ENCODE data around the gene MLXIP. TPM values are rescaled to one million over a fixed set of nuclear protein-coding genes. Genes with fewer than 3 reads are reported as not detected.
A peak's percentile ranks its signal among the peaks of the same experiment; 100 is the strongest.

MLXIP gene
- total RNA-seq, 4 donors from 2014 or later, result 33.8 to 82.2 (median 50.9) TPM

DNA sequence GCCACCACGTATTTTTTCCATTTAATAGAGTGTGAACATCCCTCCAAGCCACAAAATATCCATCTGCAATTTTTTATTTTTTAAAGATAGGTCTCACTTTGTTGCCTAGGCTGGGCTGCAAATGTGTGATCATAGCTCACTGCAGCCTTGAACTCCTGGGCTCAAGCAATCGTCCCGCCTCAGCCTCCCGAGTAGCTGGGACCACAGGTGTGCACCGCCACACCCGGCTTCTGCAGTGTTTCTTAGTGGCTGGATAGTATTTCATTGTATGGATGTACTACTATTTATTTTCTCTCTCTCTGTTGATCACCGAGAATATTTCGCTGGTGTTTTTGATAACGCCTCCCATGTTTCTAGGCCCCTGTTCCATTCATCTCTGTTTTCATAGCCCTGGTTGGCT, 17.5 kb downstream of the MLXIP start:
- no peak overlapping the region for H3K4me3 ChIP-seq
- 88% methylated on average over 8 of the region's 9 CpGs for WGBS
- H3K27ac ChIP-seq (replicated peaks in 1 of 4), result peak overlapping the region; percentile 76 to 81 (median 78)
- H3K9me3 ChIP-seq, result no peaks in the 10 kb centered on the region
- H3K4me1 ChIP-seq, result peaks cover 86 to 100% (median 98%) of the 10 kb centered on the region in 4 donors
- TF ChIP-seq, protein P1, sequence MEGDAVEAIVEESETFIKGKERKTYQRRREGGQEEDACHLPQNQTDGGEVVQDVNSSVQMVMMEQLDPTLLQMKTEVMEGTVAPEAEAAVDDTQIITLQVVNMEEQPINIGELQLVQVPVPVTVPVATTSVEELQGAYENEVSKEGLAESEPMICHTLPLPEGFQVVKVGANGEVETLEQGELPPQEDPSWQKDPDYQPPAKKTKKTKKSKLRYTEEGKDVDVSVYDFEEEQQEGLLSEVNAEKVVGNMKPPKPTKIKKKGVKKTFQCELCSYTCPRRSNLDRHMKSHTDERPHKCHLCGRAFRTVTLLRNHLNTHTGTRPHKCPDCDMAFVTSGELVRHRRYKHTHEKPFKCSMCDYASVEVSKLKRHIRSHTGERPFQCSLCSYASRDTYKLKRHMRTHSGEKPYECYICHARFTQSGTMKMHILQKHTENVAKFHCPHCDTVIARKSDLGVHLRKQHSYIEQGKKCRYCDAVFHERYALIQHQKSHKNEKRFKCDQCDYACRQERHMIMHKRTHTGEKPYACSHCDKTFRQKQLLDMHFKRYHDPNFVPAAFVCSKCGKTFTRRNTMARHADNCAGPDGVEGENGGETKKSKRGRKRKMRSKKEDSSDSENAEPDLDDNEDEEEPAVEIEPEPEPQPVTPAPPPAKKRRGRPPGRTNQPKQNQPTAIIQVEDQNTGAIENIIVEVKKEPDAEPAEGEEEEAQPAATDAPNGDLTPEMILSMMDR (IDR thresholded peaks at IDR 0.05), result no peak
- intact Hi-C loops (cut with DNase I), result no loop called here
- no peaks in the 10 kb centered on the region for H3K27me3 ChIP-seq
- no peak for DNase-seq (ENCODE audit: extremely low spot score)
- no peaks in the 10 kb centered on the region for H3K36me3 ChIP-seq

DNA sequence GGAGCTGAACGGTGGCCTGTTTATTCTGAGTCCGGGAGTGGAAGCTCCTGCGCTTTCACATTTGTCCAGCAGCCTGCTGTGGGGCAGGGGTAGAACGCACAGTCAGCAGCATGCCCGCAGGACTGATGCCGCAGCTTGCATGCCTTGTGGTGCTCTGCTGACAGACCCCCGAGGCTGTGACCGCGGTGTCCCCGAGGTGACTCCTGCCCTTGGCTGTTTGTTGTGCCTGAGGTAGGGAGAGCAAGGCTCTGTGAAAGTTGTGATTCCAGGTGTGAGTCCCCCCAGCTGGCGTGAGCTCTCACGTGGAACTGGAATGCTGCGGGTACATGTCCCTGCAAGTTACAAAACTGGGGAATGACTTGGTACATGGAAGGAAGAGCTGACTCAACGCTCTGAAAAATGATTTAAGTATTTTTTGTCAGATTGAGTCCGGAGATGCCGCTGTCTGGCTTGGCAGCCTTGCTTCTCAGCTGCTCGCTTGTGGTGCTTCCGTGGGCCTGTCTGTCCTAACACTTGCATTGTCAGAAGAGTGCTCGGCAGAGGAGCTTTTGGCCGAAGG, 18.1 kb downstream of the MLXIP start:
- no peaks in the 10 kb centered on the region for H3K36me3 ChIP-seq
- intact Hi-C loops (cut with DNase I), result no loop called here
- peaks cover 83 to 99% (median 96%) of the 10 kb centered on the region in 4 donors for H3K4me1 ChIP-seq

DNA sequence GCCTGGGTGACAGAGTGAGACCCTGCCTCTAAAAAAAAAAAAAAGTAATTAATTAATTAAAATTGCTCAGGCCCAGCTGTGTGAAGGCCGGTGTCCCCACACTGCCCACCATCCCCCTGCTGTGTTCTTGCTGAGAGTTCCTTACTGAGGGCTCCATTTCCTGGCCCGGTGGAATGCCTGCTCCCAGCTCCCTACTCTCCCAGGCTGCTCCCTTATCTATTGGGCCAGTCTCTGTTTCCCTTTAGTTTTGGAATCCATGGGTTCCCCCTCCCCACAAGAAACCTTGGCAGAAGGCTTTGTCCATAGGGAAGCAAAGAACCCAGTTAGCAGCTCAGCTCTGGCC, 19.0 kb downstream of the MLXIP start:
- 73% methylated on average over 2 of the region's 2 CpGs for WGBS
- intact Hi-C loops (cut with DNase I), result no loop called here
- no peaks in the 10 kb centered on the region for H3K9me3 ChIP-seq
- no peaks in the 10 kb centered on the region for H3K36me3 ChIP-seq
- H3K4me3 ChIP-seq, result peak overlapping the region in 3 of 4 donors; percentile 3 to 6 (median 6)
- TF ChIP-seq, protein P1 (IDR thresholded peaks at IDR 0.05), result no peak
- TF ChIP-seq POLR2A (IDR thresholded peaks at IDR 0.05; ENCODE audit: low read depth), result no peak
- no peak for TF ChIP-seq EP300 (IDR thresholded peaks at IDR 0.05)
- TF ChIP-seq POLR2AphosphoS5 (IDR thresholded peaks at IDR 0.05), result no peak
- peaks cover 74 to 99% (median 96%) of the 10 kb centered on the region in 4 donors for H3K4me1 ChIP-seq
- no peak for DNase-seq (ENCODE audit: extremely low spot score)
- H3K27ac ChIP-seq (replicated peaks in 1 of 4), result peak overlapping the region; percentile 76 to 81 (median 78)
- H3K27me3 ChIP-seq, result no peaks in the 10 kb centered on the region

More for the DNA sequence above, 18.1 kb downstream of the MLXIP start:
- WGBS, result 25% methylated on average over 8 of the region's 20 CpGs
- Histone ChIP-seq H3K4me3 (peak overlapping the region in 1 of 4 donors; percentile 15), H3K27ac (replicated peaks in 1 of 4) (peak overlapping the region; percentile 76 to 81 (median 78)), H3K9me3 (no peaks in the 10 kb centered on the region), H3K27me3 (no peaks in the 10 kb centered on the region)
- DNase-seq (ENCODE audit: extremely low spot score), result no peak
- TF ChIP-seq POLR2A (IDR thresholded peaks at IDR 0.05; ENCODE audit: low read depth) (no peak), POLR2AphosphoS5 (IDR thresholded peaks at IDR 0.05) (peak; percentile 39 to 48)

DNA sequence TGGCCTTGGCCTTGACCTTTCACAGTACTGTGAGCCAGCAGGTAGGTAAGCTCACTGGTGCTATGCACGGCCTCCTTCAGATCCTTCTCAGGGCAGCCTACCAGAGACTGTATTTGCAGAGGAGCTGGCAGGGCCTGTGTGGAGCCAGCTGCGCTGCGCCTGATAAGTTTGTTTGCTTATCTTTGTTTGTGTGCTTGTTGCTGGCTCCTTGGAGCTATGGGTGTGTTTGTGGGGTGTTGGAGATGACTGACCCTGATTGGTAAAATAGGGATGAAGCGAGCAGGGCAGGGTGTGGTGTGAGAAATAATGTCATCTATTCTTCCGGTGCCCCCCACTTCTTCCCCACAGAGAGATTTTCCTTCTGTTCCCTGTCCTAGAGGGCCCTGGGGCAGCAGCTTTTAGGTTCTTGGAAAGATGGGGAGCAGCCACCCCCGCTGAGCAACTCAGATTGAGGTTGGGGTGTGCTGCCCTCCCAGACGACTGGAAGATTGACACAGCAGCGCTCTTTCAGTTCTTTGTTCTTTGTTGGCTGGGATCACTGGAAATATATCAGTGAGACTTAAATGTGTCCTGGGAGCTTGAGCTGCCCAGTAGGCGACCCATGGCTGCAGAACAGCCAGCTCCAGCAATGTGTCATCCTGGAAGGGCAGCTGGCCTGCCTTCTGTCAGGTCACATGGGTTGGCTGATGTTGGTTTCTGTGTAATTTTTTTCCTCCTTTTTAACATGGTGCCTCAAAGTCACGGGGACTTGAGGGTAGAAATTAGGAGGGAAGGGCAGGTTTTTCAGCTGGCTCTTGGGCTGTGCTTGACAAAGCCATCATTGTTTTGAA, 19.6 kb downstream of the MLXIP start:
- H3K4me1 ChIP-seq, result peaks cover 68 to 99% (median 92%) of the 10 kb centered on the region in 4 donors
- peak overlapping the region in 3 of 4 donors; percentile 3 to 6 (median 6) for H3K4me3 ChIP-seq
- TF ChIP-seq, protein P1 (IDR thresholded peaks at IDR 0.05), result no peak
- TF ChIP-seq POLR2AphosphoS5 (IDR thresholded peaks at IDR 0.05), result peak; percentile 58 to 84
- no peak for DNase-seq (ENCODE audit: extremely low spot score)
- no peaks in the 10 kb centered on the region for H3K27me3 ChIP-seq
- WGBS, result 36% methylated on average over 10 of the region's 10 CpGs
- intact Hi-C loops (cut with DNase I), result no loop called here
- H3K9me3 ChIP-seq, result no peaks in the 10 kb centered on the region
- peak overlapping the region; percentile 76 to 81 (median 78) for H3K27ac ChIP-seq (replicated peaks in 1 of 4)
- no peaks in the 10 kb centered on the region for H3K36me3 ChIP-seq

DNA sequence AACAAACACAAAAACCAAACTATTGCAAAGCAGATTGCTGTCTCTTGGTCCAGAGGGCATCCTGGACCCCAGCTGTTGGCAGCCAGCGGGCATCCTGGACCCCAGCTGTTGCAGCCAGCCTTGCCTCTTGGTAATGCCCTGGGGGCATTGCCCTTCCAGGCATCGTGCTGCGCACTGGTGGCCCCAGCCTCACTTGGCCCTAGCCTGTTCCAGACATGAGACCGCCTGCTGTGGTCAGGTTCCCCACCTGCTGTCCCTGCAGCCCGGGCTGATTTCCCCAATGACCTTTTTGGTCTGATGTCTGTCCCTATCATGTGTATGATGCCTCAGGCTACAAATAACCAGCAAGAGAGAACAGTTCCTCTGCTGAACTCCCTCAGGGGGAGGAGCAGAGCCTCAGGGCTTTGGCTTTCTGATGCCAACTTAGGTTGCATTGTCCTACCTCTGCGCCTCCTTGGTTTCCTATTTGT, 20.8 kb downstream of the MLXIP start:
- Histone ChIP-seq H3K36me3 (no peaks in the 10 kb centered on the region), H3K27me3 (no peaks in the 10 kb centered on the region), H3K27ac (replicated peaks in 1 of 4) (peak overlapping the region; percentile 13 to 81 (median 78)), H3K9me3 (no peaks in the 10 kb centered on the region), H3K4me3 (no peak overlapping the region), H3K4me1 (peaks cover 64 to 95% (median 87%) of the 10 kb centered on the region in 4 donors)
- whole genome bisulfite sequencing, result 92% methylated on average over 2 of the region's 6 CpGs
- intact Hi-C loops (cut with DNase I), result no loop called here
- no peak for DNase-seq (ENCODE audit: extremely low spot score)
- TF ChIP-seq, protein P1 (IDR thresholded peaks at IDR 0.05), result no peak
- TF ChIP-seq EP300 (IDR thresholded peaks at IDR 0.05), result no peak
- TF ChIP-seq POLR2A (IDR thresholded peaks at IDR 0.05; ENCODE audit: low read depth), result no peak
- TF ChIP-seq POLR2AphosphoS5 (IDR thresholded peaks at IDR 0.05), result no peak
